Neural cell (in vitro differentiated cells): ENCODE measurements around the gene TMEM131L. TPM values are rescaled to one million over a fixed set of nuclear protein-coding genes. Genes with fewer than 3 reads are reported as not detected.
A peak's percentile ranks its signal among the peaks of the same experiment; 100 is the strongest.

Experiments
- H2AFZ ChIP-seq: fragments of 200-600, 300-800 bp; sonication (generic), shearing (Covaris generic); 2 replicates; pipeline ENCODE4 v1.6.0; 2014; ENCODE audit warnings: low read depth, mild to moderate bottlenecking, antibody characterized with exemption, low read length, moderate library complexity
- H3F3A ChIP-seq: fragments of 200-600 bp; shearing (Covaris generic); 2 replicates; pipeline ENCODE4 v1.6.1; 2016; ENCODE audit warnings: mild to moderate bottlenecking, moderate library complexity, mixed read lengths, antibody characterized with exemption, low read length; ENCODE audit not compliant: insufficient read depth, poor library complexity, severe bottlenecking
- H3K27ac ChIP-seq: fragments of 200-600, 300-800 bp; sonication (generic), shearing (Covaris generic); 2 replicates; pipeline ENCODE4 v1.5.1; 2014; ENCODE audit warnings: mild to moderate bottlenecking, low read length, moderate library complexity
- H3K27me3 ChIP-seq: fragments of 300-800, 200-600 bp; sonication (generic), shearing (Covaris generic); 2 replicates; pipeline ENCODE4 v1.6.0; 2014; ENCODE audit warnings: mild to moderate bottlenecking, low read depth, low read length, moderate library complexity; ENCODE audit not compliant: insufficient read depth
- H3K36me3 ChIP-seq: fragments of 300-800, 200-600 bp; sonication (generic), shearing (Covaris generic); 2 replicates; pipeline ENCODE4 v1.5.1; 2014; ENCODE audit warnings: mild to moderate bottlenecking, antibody characterized with exemption, low read length, moderate library complexity; ENCODE audit not compliant: insufficient read depth
- H3K4me2 ChIP-seq: fragments of 300-800, 200-600 bp; sonication (generic), shearing (Covaris generic); 2 replicates; pipeline ENCODE4 v1.6.0; 2014; ENCODE audit warnings: mild to moderate bottlenecking, low read length
- H3K4me3 ChIP-seq: fragments of 300-800, 200-600 bp; sonication (generic), shearing (Covaris generic); 2 replicates; pipeline ENCODE4 v1.5.1; 2014; ENCODE audit warnings: mild to moderate bottlenecking, low read length, moderate library complexity
- H3K79me2 ChIP-seq: fragments of 200-600 bp; shearing (Covaris generic); replicated peaks from 2 replicates; pipeline ENCODE4 v1.6.0; 2014; ENCODE audit warnings: mild to moderate bottlenecking, low read length, moderate library complexity; ENCODE audit not compliant: insufficient read depth
- H3K9ac ChIP-seq: fragments of 300-800, 200-600 bp; sonication (generic), shearing (Covaris generic); 2 replicates; pipeline ENCODE4 v1.6.1; 2016; ENCODE audit warnings: mild to moderate bottlenecking, low read length, mixed read lengths
- H3K9me2 ChIP-seq: fragments of 200-600 bp; shearing (Covaris generic); 2 replicates; pipeline ENCODE4 v1.6.1; 2016; ENCODE audit warnings: mild to moderate bottlenecking, low read length, mixed read lengths; ENCODE audit not compliant: insufficient read depth
- H3K9me3 ChIP-seq: fragments of 200-600, 300-800 bp; sonication (generic), shearing (Covaris generic); 2 replicates; pipeline ENCODE4 v1.6.1; 2016; ENCODE audit warnings: mild to moderate bottlenecking, mixed run types, low read length, moderate library complexity, mixed read lengths
- H4K20me1 ChIP-seq: fragments of 200-600 bp; shearing (Covaris generic); 2 replicates; pipeline ENCODE4 v1.6.1; 2016; ENCODE audit warnings: mild to moderate bottlenecking, mixed run types; ENCODE audit not compliant: insufficient read depth
- CTCF ChIP-seq: fragments of 450-650 bp; IDR thresholded peaks from 2 replicates; pipeline ENCODE4 v1.5.1; 2014; ENCODE audit warnings: antibody characterized with exemption, mild to moderate bottlenecking, moderate library complexity; ENCODE audit not compliant: poor library complexity, severe bottlenecking
- EP300 ChIP-seq: fragments of 450-650 bp; conservative IDR thresholded peaks from 2 replicates; pipeline ENCODE4 v1.6.1; 2014; ENCODE audit warnings: antibody characterized with exemption, mild to moderate bottlenecking, moderate library complexity; ENCODE audit not compliant: poor library complexity, severe bottlenecking
- EZH2 ChIP-seq: fragments of 200-600, 300-800 bp; shearing (Covaris generic), sonication (generic); IDR thresholded peaks from 2 replicates; pipeline ENCODE4 v1.6.1; 2014; ENCODE audit warnings: antibody characterized with exemption, low read length, borderline replicate concordance, mild to moderate bottlenecking; ENCODE audit not compliant: insufficient read depth, poor library complexity, severe bottlenecking
- MXI1 ChIP-seq: fragments of 450-650 bp; conservative IDR thresholded peaks from 2 replicates; pipeline ENCODE4 v1.6.1; 2014; ENCODE audit warnings: antibody characterized with exemption, mild to moderate bottlenecking; ENCODE audit not compliant: poor library complexity, severe bottlenecking
- POLR2AphosphoS5 ChIP-seq: IDR thresholded peaks from 2 replicates; pipeline ENCODE4 v1.6.1; 2012
- RAD21 ChIP-seq: fragments of 450-650 bp; conservative IDR thresholded peaks from 2 replicates; pipeline ENCODE4 v1.6.1; 2014; ENCODE audit warnings: antibody characterized with exemption, mild to moderate bottlenecking, moderate library complexity
- REST ChIP-seq: IDR thresholded peaks from 2 replicates; pipeline ENCODE4 v1.6.1; 2012; ENCODE audit warnings: borderline replicate concordance
- SMC3 ChIP-seq: fragments of 450-650 bp; conservative IDR thresholded peaks from 2 replicates; pipeline ENCODE4 v1.6.1; 2014; ENCODE audit warnings: antibody characterized with exemption, mild to moderate bottlenecking, moderate library complexity; ENCODE audit not compliant: poor library complexity
- TAF1 ChIP-seq: IDR thresholded peaks from 2 replicates; pipeline ENCODE4 v1.6.1; 2012; ENCODE audit warnings: low read depth
- polyA plus RNA-seq: library from polyadenylated mRNA; depleted of rRNA; stranded (reverse); fragments of >200 nt; gene quantifications from 2 replicates; pipeline ENCODE4 v1.2.3, GENCODE V29; 2014

TMEM131L gene
- polyA plus RNA-seq, 1 donor from 2014 or later: 11.1 TPM

GRCh38 chr4:153573221-153573620, 107.1 kb downstream of the TMEM131L start:
- no peak overlapping the region for H3K4me2 ChIP-seq
- no peaks in the 10 kb centered on the region for H3K9me2 ChIP-seq
- TF ChIP-seq EZH2: no peak
- no peak for TF ChIP-seq CTCF
- TF ChIP-seq POLR2AphosphoS5: no peak
- H3K4me3 ChIP-seq: no peak overlapping the region
- H3K27ac ChIP-seq: no peak overlapping the region
- H2AFZ ChIP-seq: no peak overlapping the region
- H4K20me1 ChIP-seq: no peaks in the 10 kb centered on the region
- H3K9ac ChIP-seq: no peak overlapping the region
- H3K79me2 ChIP-seq: peaks cover 3% of the 10 kb centered on the region
- no peaks in the 10 kb centered on the region for H3K36me3 ChIP-seq
- no peaks in the 10 kb centered on the region for H3F3A ChIP-seq
- H3K9me3 ChIP-seq: no peaks in the 10 kb centered on the region
- no peaks in the 10 kb centered on the region for H3K27me3 ChIP-seq

- H3K9me2 ChIP-seq: no peaks in the 10 kb centered on the region
- H3K36me3 ChIP-seq: no peaks in the 10 kb centered on the region
- no peaks in the 10 kb centered on the region for H3K9me3 ChIP-seq
- no peak overlapping the region for H2AFZ ChIP-seq
- no peak overlapping the region for H3K9ac ChIP-seq
- H3K4me3 ChIP-seq: no peak overlapping the region
- no peaks in the 10 kb centered on the region for H3F3A ChIP-seq
- peak; percentile 63 for TF ChIP-seq CTCF
- TF ChIP-seq REST: no peak
- peak; percentile 69 for TF ChIP-seq RAD21
- no peak for TF ChIP-seq POLR2AphosphoS5
- no peak for TF ChIP-seq TAF1
- no peak for TF ChIP-seq EP300
- TF ChIP-seq EZH2: no peak
- TF ChIP-seq MXI1: no peak
- peak; percentile 78 for TF ChIP-seq SMC3
- H3K27me3 ChIP-seq: no peaks in the 10 kb centered on the region
- H4K20me1 ChIP-seq: no peaks in the 10 kb centered on the region
- H3K4me2 ChIP-seq: no peak overlapping the region
- H3K79me2 ChIP-seq: peaks cover 3% of the 10 kb centered on the region
- H3K27ac ChIP-seq: no peak overlapping the region
These were observed 108.0 kb downstream of the TMEM131L start for GRCh38 chr4:153573881-153574802.
